ENCODE measurements around the gene SIRPA. TPM values are rescaled to one million over a fixed set of nuclear protein-coding genes. Genes with fewer than 3 reads are reported as not detected.

The SIRPA gene
- total RNA-seq (2022; extraction: Qiagen RNA extraction; ENCODE audit: low read depth) = 27.1 to 33.9 TPM (median 30.8 TPM) in 5 replicates

GRCh38 chr20:1894951-1895673 lies at the start of gene SIRPA:
Gene SIRPA (plus strand): TSS chr20:1895407. CDS start chr20:1895448, 41 bp downstream.

Other genes with a start within 250 kb of the SIRPA start
- gene SIRPG, start 237.6 kb upstream of the SIRPA start, total RNA-seq (2022; extraction: Qiagen RNA extraction; ENCODE audit: low read depth) = not detected in 5 replicates
- 0.03 TPM in 1 of 5 replicates, not detected in the others for gene PDYN, start 98.7 kb downstream of the SIRPA start, total RNA-seq (2022; extraction: Qiagen RNA extraction; ENCODE audit: low read depth)
- 11.5 to 14.6 TPM (median 13.5 TPM) in 5 replicates for gene STK35, start 206.4 kb downstream of the SIRPA start, total RNA-seq (2022; extraction: Qiagen RNA extraction; ENCODE audit: low read depth)